Transverse colon (tissue), 3 donors: ENCODE results near the gene PSKH1.

Experiments used
- EP300 ChIP-seq: sonication (generic); formaldehyde crosslinking; IDR thresholded peaks from one replicate; pipeline ENCODE4 v1.6.1; 2017; ENCODE audit warnings: antibody characterized with exemption, low read depth
- TF ChIP-seq, protein P1 (sequence below), 5 experiments: fragments of 200-600 bp in 3 of 5; fragments of 450-650 bp in 2 of 5; sonication (generic) in 3 of 5; IDR thresholded peaks; 1 replicate in 2 of 5; 2 replicates in 3 of 5; pipeline ENCODE4 v1.5.1; 2016 to 2017; ENCODE audit warnings: antibody characterized with exemption in 5 of 5, inconsistent platforms in 3 of 5, mild to moderate bottlenecking in 2 of 5, moderate library complexity in 1 of 5

DNA sequence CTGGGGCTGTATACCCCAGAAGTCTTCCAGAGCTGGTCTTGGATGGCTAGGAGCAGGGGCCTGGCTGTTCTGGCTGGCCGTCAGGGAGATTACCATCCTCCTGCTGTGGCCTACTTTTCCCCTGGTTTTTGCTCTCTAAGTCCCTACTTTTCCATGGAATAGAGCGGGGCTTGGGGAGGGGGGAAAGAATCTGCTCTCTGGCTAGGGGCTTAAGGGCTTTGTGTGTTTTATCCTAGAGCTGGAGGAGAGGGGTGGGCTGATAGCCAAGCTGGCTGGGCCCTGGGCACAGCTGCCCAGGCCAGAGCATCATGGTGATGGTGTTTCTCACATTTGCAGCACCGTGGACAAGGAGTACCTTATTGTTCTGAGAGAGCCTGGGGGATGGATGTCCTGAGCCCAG lies 4.7 kb upstream of the PSKH1 start:
- no peak for TF ChIP-seq EP300
- TF ChIP-seq, protein P1, sequence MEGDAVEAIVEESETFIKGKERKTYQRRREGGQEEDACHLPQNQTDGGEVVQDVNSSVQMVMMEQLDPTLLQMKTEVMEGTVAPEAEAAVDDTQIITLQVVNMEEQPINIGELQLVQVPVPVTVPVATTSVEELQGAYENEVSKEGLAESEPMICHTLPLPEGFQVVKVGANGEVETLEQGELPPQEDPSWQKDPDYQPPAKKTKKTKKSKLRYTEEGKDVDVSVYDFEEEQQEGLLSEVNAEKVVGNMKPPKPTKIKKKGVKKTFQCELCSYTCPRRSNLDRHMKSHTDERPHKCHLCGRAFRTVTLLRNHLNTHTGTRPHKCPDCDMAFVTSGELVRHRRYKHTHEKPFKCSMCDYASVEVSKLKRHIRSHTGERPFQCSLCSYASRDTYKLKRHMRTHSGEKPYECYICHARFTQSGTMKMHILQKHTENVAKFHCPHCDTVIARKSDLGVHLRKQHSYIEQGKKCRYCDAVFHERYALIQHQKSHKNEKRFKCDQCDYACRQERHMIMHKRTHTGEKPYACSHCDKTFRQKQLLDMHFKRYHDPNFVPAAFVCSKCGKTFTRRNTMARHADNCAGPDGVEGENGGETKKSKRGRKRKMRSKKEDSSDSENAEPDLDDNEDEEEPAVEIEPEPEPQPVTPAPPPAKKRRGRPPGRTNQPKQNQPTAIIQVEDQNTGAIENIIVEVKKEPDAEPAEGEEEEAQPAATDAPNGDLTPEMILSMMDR (IDR thresholded peaks at IDR 0.05), result no peak
